GM11168 (cell line): ENCODE data around the gene CYGB.

Experiments used
- in situ Hi-C: fragments of 300-500 bp; cut with MboI; formaldehyde crosslinking; loops from one replicate; pipeline ENCODE4 v1.12.0; 2022; ENCODE audit warnings: low sequenced_read_pairs; ENCODE audit not compliant: unreplicated experiment

The CYGB gene

DNA sequence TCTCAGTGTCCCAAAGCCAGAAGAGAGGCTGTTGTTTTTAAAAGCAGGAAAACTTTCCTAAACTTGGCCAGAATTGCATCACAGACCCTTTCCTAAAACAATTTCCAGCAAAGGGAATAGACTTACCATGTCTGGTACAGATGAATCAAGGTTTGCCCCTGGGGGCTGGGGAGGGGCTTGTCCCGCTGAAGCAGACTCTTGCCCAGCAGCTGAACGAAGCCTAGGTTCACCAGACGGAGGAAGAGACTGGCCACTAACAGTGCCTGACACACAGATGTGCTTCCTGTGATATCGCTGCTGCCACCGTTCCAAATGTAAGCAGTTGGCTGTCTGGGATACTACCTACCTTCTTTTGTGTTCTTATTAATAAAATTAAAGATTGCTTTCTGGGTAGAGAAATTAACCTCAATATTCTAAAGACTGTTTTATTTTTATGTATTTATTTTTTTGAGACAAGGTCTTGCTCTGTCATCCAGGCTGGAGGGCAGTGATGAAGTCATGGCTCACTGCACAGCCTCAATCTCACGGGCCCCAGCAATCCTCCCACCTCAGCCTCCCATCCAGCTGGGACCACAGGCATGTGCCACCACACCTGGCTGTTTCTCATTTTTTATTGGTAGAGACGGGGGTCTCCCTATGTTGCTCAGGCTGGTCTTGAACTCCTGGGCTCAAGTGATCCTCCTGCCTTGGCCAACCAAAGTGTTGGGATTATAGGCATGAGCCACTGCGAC is 15.8 kb upstream of the CYGB start:
- in situ Hi-C loops, result no loop called here

DNA sequence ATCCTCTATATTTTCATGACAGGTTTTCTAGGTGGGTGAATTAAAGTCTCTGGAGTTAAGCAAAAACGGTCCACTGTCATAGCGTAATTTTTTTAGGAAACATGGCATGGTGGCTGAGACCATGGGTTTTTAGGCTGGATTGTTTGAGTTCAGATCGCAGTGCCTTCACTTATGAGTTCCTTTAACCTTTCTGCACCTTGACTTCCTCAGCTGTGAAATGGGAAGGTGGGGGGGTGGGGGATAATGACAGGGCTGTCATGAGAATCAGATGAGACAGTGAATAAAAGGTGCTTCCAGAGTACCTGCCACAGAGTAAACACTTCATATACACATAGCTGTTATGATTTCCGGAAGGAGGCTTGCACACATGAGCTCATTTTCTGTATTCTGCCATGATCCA is 14.2 kb upstream of the CYGB start:
- in situ Hi-C loops, result no loop called here

- in situ Hi-C loops, result no loop called here
These were observed 13.5 kb upstream of the CYGB start for GRCh38 chr17:76550712-76551615.

- in situ Hi-C loops, result no loop called here
These were observed 12.0 kb upstream of the CYGB start for GRCh38 chr17:76549539-76549938.

- in situ Hi-C loops, result no loop called here
These were observed 11.7 kb upstream of the CYGB start for GRCh38 chr17:76549215-76549518.

DNA sequence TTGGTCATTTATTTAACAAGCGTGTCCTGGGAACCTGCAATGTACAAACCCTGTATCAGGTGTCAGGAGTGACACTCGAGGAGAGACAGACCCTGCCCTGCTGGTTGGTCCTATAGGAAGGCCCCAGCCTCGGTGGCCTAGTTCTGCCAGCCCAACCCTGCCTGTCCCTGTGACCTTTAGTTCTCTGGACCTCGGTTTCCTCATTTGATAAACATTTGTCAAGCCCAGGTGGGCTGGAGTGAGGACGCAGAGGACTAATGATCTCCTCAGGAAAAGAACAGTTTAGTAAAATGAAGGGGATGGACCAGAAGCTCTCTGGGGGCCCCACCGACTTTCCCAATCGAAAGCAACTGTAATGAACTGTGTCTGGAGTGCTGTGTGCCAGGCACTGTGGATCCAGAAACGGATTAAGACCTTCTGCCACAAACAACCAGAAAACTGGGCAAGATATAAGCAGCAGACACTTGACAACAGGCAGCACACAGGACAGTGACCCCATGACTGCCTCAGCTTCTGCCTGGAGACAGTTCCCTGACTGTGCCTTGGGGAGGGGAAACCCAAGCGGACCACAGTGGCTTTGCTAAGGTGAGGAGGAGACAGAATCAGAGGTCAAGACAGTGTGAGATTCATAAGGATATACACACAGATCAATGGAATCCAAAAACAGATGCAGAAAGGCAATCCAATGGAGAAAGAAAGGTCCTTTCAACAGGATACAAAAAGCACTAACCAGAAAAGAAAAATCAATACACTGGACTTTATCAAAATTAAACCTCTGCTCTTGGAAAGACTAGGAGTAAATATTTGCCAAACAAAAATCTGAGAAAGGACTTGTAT is 11.1 kb upstream of the CYGB start:
- in situ Hi-C loops, result no loop called here

GRCh38 chr17:76547642-76548202 is 10.2 kb upstream of the CYGB start:
- in situ Hi-C loops, result no loop called here

- in situ Hi-C loops, result no loop called here
These were observed 9.7 kb upstream of the CYGB start for GRCh38 chr17:76547183-76547641.

DNA sequence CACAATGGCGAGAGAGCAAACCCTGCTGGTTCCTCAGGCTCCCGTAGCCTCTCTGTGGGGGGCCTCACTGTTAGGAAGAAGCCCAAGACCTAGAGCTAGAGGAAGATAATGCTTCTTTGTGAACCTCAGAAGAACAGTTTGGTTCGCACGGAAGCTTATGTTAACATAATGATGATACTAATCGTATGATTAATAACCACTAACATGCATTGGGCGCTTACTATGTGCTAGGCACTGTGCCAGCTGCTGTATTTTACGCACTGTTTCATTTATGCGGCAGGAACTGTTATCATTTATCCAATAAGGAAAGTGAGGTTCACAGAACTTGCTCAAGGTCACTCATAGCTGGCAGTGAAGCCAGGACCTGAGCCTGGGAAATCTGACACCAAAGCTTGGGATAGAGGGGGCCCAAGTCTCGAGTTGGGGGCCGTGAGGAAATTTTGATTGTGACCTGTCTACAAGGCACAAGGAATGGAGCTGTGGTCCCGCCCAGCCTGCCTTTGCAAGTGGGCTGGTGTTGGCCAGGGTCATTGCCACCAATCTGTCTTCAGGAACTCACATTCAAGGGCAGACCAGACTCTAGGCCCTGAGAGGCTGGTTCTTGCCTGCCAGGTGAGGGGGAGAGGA is 9.2 kb upstream of the CYGB start:
- in situ Hi-C loops, result no loop called here

DNA sequence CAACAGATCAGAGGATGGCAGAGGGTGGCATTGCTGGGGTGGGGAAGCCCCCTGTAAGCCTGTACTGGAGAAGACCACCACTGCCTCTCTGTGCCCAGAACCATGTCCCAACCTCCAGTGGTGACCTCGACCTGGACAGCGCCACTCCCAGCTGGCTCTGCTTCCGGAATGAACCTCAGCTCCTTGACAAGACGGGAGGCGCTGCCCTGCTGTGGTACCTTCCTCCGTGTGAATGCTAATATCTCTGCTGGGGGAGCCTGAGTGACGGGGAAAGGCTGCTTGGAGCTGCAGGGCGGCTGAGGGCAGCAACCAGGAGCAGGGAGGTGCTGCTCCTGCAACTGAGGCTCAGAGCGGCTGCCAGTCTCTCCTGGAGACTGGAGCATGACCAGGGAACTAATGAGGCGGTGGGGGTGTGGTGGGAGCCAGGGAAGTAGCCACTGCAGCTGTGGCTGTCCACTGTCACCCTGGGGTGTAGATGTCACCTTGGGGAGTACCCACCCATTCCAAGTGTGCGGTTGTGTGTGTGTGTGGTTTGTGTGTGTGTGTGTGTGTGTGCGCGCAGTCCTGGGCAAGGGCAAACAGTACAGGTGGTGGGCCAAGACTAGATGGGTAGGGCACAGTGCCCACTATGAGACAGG is 8.5 kb upstream of the CYGB start:
- in situ Hi-C loops, result no loop called here

DNA sequence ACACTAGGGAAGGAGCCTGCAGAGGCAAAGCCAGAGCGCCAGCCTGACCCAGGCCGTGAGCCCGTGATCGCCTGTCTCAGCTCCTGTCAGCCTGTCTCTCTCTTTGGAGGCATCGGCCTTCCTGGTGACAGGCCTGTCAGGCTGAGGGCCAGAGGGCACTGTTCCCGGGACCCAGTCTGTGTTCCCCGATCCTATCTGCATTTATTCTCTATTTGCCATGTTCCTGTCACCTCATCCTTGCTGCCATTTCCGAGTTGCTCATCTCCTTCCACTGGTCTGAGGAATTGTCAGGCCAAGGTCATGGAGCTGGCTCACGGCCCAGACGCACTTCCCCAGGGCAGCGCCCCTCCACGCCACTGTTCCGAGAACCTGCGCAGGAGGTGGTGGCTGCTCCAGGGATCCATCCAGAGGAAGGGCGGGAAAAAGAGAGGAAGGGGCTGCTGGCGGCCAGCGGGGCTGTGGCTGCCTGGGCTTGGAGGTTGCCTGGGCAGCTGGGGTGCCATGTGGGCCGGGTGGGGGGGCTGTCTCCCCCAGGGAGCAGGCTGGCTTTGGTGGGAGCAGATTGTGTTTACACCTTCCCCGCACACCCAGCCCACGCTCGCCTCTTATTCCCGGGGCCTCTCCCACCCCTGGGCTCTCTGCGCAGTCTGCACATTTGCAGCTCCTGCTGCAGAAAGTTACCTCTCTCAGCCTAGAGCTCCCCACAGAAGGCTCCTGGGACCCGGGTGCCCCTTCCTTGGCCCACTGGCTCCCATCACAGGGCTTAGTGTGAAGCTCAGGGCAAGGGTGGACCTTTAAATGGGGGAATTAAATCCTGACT is 7.2 kb upstream of the CYGB start:
- in situ Hi-C loops, result no loop called here

DNA sequence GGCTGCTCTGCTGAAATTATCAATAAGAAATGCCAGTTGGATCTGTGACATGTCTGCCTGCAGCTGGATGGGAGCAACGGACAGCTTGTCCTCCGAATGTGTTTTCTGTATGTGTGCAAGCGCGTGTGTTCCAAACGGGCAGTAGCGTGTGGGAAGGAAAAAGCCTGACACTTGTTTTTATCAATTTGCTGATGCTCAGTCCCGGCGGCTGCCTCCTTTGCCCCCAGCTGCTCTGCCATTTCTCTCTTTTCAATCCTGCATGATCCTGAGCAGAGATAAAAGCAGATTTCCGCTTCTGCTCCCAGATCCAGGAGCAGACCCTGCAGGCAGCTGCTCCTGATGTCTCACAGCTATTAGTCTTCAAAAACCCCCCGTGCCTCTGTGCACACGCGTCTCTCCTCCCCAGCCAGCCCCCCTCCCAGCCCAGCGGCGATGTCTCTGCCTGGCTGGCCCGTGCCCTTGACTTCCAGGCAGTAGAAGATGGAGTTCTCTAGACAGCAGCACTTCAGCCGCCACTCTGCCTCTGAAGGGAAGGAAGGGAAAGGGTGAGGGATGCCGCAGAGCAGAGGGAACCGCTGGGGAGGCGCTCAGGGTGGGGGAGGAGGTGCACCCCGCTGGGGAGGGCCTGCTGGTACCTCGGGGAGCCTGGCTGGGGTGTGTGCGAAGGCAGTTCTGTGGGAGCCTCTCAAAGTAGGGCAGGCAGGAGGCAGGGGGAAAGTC is 6.5 kb upstream of the CYGB start:
- in situ Hi-C loops, result no loop called here

- in situ Hi-C loops, result no loop called here
These were observed 5.9 kb upstream of the CYGB start for GRCh38 chr17:76543482-76543825.

DNA sequence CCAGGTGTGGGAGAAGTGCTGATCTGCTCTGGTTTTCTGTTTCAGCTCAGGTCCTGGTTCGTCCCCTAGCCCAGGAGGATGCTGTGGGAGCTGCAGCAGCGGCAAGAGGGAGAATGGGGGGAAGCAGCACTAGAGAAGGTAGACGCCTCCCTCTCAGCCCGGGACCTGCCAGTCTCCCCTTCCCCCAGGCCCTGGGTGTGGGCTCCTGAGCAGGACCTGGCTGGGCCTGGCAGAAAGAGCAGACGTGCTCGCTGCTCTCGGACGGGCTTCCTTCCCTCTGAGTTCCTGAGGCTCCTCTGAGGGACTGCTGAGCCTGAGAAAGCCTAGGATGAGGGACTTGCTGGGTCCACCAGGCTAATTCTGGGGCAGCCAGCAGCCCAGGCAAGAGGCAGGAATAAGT is 5.5 kb upstream of the CYGB start:
- in situ Hi-C loops, result no loop called here

GRCh38 chr17:76542566-76542971 is 5.1 kb upstream of the CYGB start:
- in situ Hi-C loops, result no loop called here

- in situ Hi-C loops, result no loop called here
These were observed 4.4 kb upstream of the CYGB start for GRCh38 chr17:76541739-76542454.

GRCh38 chr17:76540381-76541300 is 3.1 kb upstream of the CYGB start:
- in situ Hi-C loops, result no loop called here
